Thymus (tissue), 11 donors: Measurements from ENCODE around the gene APOA4. TPM values are rescaled to one million over a fixed set of nuclear protein-coding genes. Genes with fewer than 3 reads are reported as not detected.

ENCODE experiments used
- DNase-seq, 9 donors: peaks; one replicate each; pipeline ENCODE4 v3.0.0-alpha.2; 2013; ENCODE audit warnings: low spot score in 9 of 9, low read depth in 6 of 9, missing footprints in 1 of 9
- H3K27ac ChIP-seq, 2 donors: one replicate each; pipeline ENCODE4 v1.5.1; 2013; ENCODE audit warnings: control low read depth in 1 of 2, low read depth in 1 of 2, low read length in 1 of 2, mild to moderate bottlenecking in 1 of 2, moderate library complexity in 1 of 2
- H3K27me3 ChIP-seq, 2 donors: one replicate each; pipeline ENCODE4 v1.5.1; 2013; ENCODE audit warnings: low read length in 1 of 2; ENCODE audit not compliant: control insufficient read depth in 2 of 2, insufficient read depth in 1 of 2
- H3K36me3 ChIP-seq, 2 donors: one replicate each; pipeline ENCODE4 v1.5.1; 2013; ENCODE audit warnings: low read length in 1 of 2, mild to moderate bottlenecking in 1 of 2, moderate library complexity in 1 of 2; ENCODE audit not compliant: control insufficient read depth in 2 of 2, insufficient read depth in 2 of 2
- H3K4me1 ChIP-seq, 2 donors: one replicate each; pipeline ENCODE4 v1.5.1; 2013; ENCODE audit warnings: low read length in 2 of 2; ENCODE audit not compliant: control insufficient read depth in 2 of 2, insufficient read depth in 2 of 2
- H3K4me3 ChIP-seq, 2 donors: one replicate each; pipeline ENCODE4 v1.5.1; 2013; ENCODE audit warnings: low read length in 2 of 2, control low read depth in 1 of 2, mild to moderate bottlenecking in 1 of 2
- H3K9me3 ChIP-seq, 2 donors: one replicate each; pipeline ENCODE4 v1.5.1; 2013; ENCODE audit warnings: low read length in 1 of 2, mild to moderate bottlenecking in 1 of 2; ENCODE audit not compliant: control insufficient read depth in 2 of 2, insufficient read depth in 1 of 2
- WGBS: extraction: QIAGEN DNeasy Blood & Tissue Kit; methylation state at CpG from one replicate; pipeline ENCODE4 v1.1.7; 2013; 5-methylcytosine and 5-hydroxymethylcytosine counted together
- polyA plus RNA-seq: library from polyadenylated mRNA; stranded (reverse); fragments of 200-250 nt; gene quantifications from one replicate; pipeline ENCODE4 v1.2.3, GENCODE V29; 2013
- total RNA-seq: library from RNA; stranded (reverse); fragments of 120-200 nt; gene quantifications from one replicate; pipeline ENCODE4 v1.2.4, GENCODE V29; 2013
- donor health status: healthy.

APOA4 gene
- total and polyA plus RNA-seq, 2 donors, result 1.7 to 3.2 TPM

DNA sequence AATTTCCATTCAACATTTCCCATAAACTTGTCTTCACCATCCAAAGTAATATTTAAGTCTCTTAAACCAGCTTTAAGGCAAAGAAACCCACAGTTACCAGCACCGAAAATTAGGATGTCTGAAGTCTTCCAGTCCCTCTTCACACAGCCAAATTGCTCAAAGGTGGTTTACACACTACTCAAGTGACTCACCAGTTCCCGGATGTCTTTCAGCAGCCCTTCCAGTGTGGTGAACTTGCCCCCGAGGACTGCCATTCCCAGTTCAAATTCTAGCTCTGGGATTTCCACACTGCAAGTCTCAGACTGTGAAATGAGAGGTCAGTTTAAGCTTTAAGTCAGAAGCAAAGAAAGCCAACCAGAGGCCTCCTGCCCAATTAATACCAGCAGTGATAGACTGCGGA, 40.4 kb downstream of the APOA4 start:
- Histone ChIP-seq H3K27ac (no peak overlapping the region), H3K27me3 (no peaks in the 10 kb centered on the region), H3K36me3 (peaks cover 52 to 79% of the 10 kb centered on the region in 2 donors), H3K9me3 (no peaks in the 10 kb centered on the region), H3K4me3 (no peak overlapping the region), H3K4me1 (peaks cover 3 to 7% of the 10 kb centered on the region in 2 donors)
- no peak for DNase-seq
- 97% methylated on average over 4 of the region's 4 CpGs for WGBS

DNA sequence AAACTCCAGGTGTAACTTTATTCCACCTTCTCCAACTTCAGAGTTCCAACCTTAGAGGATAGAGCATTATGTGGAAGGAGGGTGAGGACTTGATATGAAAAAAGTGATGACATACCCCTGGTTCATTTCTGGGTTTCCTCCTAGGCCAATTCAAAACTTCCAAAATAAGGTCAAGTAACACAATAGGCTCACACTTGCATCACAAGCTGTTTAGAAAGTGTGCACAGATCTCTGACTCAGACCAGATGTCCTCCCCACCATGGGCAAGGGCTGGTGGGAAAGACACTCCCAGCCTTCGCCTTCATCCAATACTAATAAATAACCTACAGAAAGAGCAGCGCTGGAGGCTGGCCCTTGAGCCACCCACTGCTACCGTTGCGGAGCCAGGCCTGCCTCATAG, 44.5 kb downstream of the APOA4 start:
- H3K4me3 ChIP-seq, result no peak overlapping the region
- WGBS, result 98% methylated on average over 4 of the region's 4 CpGs
- peaks cover 3 to 8% of the 10 kb centered on the region in 2 donors for H3K4me1 ChIP-seq
- H3K27me3 ChIP-seq, result no peaks in the 10 kb centered on the region
- peaks cover 29 to 58% of the 10 kb centered on the region in 2 donors for H3K36me3 ChIP-seq
- no peaks in the 10 kb centered on the region for H3K9me3 ChIP-seq
- no peak overlapping the region for H3K27ac ChIP-seq
- no peak for DNase-seq

DNA sequence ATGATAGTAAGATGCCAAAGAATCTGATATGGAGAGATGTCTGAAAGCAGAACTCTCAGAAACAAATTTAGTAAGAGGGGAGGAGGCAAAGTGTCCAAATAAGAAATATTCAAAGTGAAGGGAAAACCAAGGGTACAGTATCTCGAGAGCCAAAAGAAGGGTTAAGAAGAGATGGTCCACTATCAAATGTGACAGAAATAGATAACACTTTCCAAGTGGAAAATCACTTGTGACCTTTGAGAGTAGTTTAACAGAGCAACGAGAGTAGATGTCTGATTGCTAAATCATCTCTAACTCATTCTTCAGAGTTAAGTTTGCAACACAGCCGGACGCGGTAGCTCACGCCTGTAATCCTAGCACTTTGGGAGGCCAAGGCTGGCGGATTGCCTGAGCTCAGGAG, 46.0 kb downstream of the APOA4 start:
- no peak overlapping the region for H3K27ac ChIP-seq
- H3K27me3 ChIP-seq, result no peaks in the 10 kb centered on the region
- no peaks in the 10 kb centered on the region for H3K9me3 ChIP-seq
- no peak for DNase-seq
- 97% methylated on average over 7 of the region's 7 CpGs for WGBS
- peaks cover 25 to 45% of the 10 kb centered on the region in 2 donors for H3K36me3 ChIP-seq
- H3K4me3 ChIP-seq, result no peak overlapping the region
- H3K4me1 ChIP-seq, result peaks cover 5 to 15% of the 10 kb centered on the region in 2 donors

DNA sequence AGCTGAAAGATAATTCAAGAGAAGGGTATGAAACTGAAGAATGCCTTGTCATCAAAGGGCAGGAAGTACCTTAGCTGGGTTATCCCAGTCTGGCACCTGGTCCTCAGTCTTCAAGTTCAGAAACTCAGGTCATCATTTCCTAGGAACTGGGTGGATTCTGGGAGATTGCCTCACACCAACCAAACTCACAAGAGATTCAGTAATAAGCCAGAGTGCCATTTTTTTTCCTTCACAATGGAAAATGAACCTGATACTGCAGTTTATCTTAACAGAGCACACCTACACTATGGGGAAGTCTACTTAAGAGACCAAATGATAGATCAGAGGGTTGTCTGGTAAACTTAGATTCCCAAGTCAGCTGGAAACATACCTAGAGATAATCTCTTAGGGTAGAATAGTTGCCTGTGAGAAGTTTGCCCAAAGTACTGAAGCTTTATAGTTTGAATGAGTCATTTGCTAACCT, 46.6 kb downstream of the APOA4 start:
- no peaks in the 10 kb centered on the region for H3K9me3 ChIP-seq
- no peak overlapping the region for H3K4me3 ChIP-seq
- H3K36me3 ChIP-seq, result peaks cover 23 to 42% of the 10 kb centered on the region in 2 donors
- peaks cover 10 to 20% of the 10 kb centered on the region in 2 donors for H3K4me1 ChIP-seq
- H3K27me3 ChIP-seq, result no peaks in the 10 kb centered on the region
- peak overlapping the region in 1 of 2 donors; percentile 9 for H3K27ac ChIP-seq
- peak in 1 of 9 donors; percentile 31 for DNase-seq

DNA sequence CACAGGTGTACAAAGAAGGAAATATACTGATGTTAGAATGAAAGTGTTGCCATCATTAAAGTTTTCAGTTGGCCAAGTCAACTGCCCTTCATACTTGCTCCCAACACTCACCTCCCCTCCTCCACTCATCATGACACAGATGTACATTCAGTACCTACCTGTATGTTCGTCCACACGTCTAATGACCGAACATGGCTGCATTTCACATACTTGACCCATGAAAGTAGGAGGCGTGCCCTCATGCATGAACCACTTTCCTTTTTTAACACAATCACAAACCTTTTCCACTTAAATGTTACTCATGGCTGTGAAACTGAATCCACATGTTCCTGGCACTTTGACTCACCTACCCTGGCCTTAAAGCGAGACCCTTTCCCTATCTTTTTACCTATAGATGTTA, 47.1 kb downstream of the APOA4 start:
- Histone ChIP-seq H3K27me3 (no peaks in the 10 kb centered on the region), H3K36me3 (peaks cover 23 to 36% of the 10 kb centered on the region in 2 donors), H3K27ac (peak overlapping the region in 1 of 2 donors; percentile 9), H3K4me3 (no peak overlapping the region), H3K9me3 (no peaks in the 10 kb centered on the region), H3K4me1 (peaks cover 14 to 22% of the 10 kb centered on the region in 2 donors)
- DNase-seq, result no peak
- 98% methylated on average over 5 of the region's 5 CpGs for whole genome bisulfite sequencing

DNA sequence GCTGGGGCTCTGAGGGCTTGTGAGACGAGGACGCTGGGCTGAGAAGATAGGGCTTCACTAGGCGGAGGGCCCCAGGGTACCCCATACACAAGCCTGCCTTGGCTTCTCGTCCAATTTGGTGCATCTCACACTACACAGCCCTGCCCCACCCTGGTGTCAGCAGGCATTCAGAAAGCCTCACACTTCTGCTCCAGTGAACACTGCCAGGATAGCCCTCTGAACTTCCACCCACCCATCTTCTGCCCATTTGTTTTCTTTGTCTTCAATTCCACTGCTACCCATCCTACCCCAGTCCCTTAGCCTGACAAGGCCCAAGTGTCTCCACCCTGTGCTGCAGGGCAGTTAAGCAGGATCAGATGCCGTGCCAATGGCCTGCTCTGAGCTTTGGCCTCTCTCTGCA, 48.4 kb downstream of the APOA4 start:
- H3K9me3 ChIP-seq, result no peaks in the 10 kb centered on the region
- H3K36me3 ChIP-seq, result peaks cover 16 to 28% of the 10 kb centered on the region in 2 donors
- DNase-seq, result no peak
- peaks cover 14 to 22% of the 10 kb centered on the region in 2 donors for H3K4me1 ChIP-seq
- WGBS, result 96% methylated on average over 5 of the region's 5 CpGs
- H3K27me3 ChIP-seq, result no peaks in the 10 kb centered on the region
- no peak overlapping the region for H3K27ac ChIP-seq
- no peak overlapping the region for H3K4me3 ChIP-seq

DNA sequence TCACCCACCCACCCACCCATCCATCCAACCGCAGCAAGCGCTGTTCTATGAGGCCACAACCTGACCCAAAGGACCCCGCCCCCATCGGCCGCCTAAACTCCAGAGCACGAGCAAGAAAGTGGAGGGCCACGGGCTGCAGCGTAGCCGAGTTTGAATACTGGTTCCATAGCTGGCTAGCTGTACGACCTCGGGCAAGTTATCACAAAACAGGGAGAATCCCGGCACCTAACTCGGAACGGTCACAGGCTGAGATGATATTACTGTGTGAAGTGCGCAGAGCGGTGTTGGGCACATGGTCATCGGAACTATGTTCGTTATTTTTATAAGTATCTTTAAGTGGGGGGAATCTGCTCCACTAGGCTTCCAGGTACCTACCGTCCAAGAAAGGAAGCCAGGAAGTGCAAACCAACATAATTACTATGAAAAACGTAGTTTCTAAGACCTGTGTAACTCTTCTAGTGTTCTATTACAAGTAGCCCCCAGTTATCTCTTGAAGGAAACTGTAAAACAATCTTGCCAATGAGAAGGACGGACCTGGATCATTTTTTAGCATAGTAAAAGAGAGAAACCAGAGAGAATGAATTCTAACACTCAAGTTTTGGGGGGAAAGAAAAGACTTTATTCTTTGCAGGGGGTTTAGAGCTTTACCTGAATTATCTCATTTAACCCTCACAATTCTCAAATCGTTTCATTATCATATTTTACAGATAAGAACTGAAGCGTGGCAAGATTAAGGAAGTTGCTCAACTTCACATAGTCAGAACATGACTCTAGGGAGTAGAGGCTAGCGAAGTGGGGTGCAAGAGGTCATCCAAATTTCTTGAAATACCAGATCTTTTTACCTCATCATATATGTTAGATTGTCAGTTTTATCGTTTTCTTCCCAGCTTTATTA, 49.7 kb downstream of the APOA4 start:
- peaks cover 6 to 23% of the 10 kb centered on the region in 2 donors for H3K36me3 ChIP-seq
- peaks cover 14 to 22% of the 10 kb centered on the region in 2 donors for H3K4me1 ChIP-seq
- DNase-seq, result peak in 2 of 9 donors; percentile 23 to 27
- H3K27me3 ChIP-seq, result no peaks in the 10 kb centered on the region
- peak overlapping the region; percentile 74 to 92 for H3K27ac ChIP-seq
- no peaks in the 10 kb centered on the region for H3K9me3 ChIP-seq
- peak overlapping the region; percentile 98 for H3K4me3 ChIP-seq
- 5% methylated on average over 25 of the region's 25 CpGs for WGBS

DNA sequence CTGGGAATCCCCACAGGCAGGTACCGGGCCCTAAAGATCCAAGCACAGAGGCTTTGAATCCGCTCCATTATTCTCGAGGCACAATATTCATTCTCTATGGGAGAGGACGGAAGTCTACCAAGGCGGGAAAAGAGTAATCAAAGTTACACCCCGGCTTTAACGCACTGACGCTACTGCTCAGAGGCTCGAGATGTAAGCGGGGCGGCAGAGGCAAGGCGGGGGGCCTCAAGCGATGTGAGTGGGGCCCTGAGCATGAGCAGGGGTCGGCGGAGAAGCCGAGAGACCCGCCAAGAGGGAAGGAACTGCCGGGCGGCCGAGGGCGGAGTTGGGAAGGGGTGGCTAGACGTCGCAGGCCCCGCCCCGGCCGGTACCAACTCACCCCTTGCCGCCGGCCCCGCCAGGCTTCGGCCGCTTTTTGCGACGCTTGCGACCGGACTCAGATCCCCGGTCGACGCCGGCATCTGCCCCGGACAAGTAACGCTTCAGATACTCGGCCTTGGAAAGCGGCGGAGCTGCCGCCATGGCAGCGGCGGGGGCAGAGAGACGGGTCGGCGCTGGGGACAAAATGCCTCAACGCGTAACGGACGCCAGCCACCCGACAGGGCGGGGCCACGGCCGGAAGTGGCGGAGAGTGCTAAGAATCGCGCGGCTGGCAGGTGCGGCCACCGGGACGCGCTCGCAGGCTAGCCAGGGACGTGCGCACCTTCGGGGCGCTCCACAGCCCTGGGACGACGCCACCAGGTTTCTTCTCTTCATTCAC, 50.5 kb downstream of the APOA4 start, which contains the start of gene BUD13:
Gene BUD13 (minus strand): TSS at position 545 of the 760 bp plus-strand sequence. CDS start 23 bp downstream, at position 522.
- Histone ChIP-seq H3K9me3 (no peaks in the 10 kb centered on the region), H3K4me3 (peak within 1 kb of the TSS; percentile 98), H3K36me3 (peaks cover 3 to 16% of the 10 kb centered on the region in 2 donors), H3K4me1 (peaks cover 14 to 22% of the 10 kb centered on the region in 2 donors), H3K27ac (peak within 1 kb of the TSS; percentile 92 to 94), H3K27me3 (no peaks in the 10 kb centered on the region)
- peak; percentile 62 to 96 (median 88) for DNase-seq
- WGBS, result under 1% methylated on average over 73 of the region's 73 CpGs
